Type B pancreatic cell (in vitro differentiated cells): ENCODE measurements around the gene C1orf159. TPM values are rescaled to one million over a fixed set of nuclear protein-coding genes. Genes with fewer than 3 reads are reported as not detected.

Source experiments
- DNase-seq: peaks from one replicate; pipeline ENCODE4 v3.0.0; 2021; ENCODE audit warnings: mixed read lengths; ENCODE audit not compliant: unreplicated experiment; ENCODE audit errors: extremely low spot score
- H3K27ac Mint-ChIP-seq: 2 replicates; pipeline ENCODE4 v1.8.0; 2021; ENCODE audit warnings: mild to moderate bottlenecking, mixed read lengths
- H3K27me3 Mint-ChIP-seq: 2 replicates; pipeline ENCODE4 v1.8.0; 2021; ENCODE audit warnings: mixed read lengths
- H3K36me3 Mint-ChIP-seq: 2 replicates; pipeline ENCODE4 v1.8.0; 2021; ENCODE audit warnings: mixed read lengths
- H3K4me1 Mint-ChIP-seq: one replicate; pipeline ENCODE4 v1.8.0; 2021; ENCODE audit warnings: mixed read lengths; ENCODE audit not compliant: unreplicated experiment
- H3K4me3 Mint-ChIP-seq: 2 replicates; pipeline ENCODE4 v1.8.0; 2021; ENCODE audit warnings: mild to moderate bottlenecking, mixed read lengths
- H3K9me3 Mint-ChIP-seq: 2 replicates; pipeline ENCODE4 v1.8.0; 2021; ENCODE audit warnings: mixed read lengths
- CTCF ChIP-seq: fragments of 200-600 bp; sonication (generic); conservative IDR thresholded peaks from 2 replicates; pipeline ENCODE4 v1.5.0; 2021; ENCODE audit warnings: antibody characterized with exemption, mild to moderate bottlenecking
- total RNA-seq: library from RNA; stranded (reverse); gene quantifications from 2 replicates; pipeline ENCODE4 v1.2.1, GENCODE V29; 2021; ENCODE audit warnings: low replicate concordance

C1orf159 gene
- total RNA-seq, 1 donor from 2014 or later: 21.2 TPM

- H3K9me3 Mint-ChIP-seq: no peaks in the 10 kb centered on the region
- no peak for DNase-seq
- no peak overlapping the region for H3K4me3 Mint-ChIP-seq
- TF ChIP-seq CTCF: no peak
- H3K36me3 Mint-ChIP-seq: no peaks in the 10 kb centered on the region
- peaks cover 6% of the 10 kb centered on the region for H3K4me1 Mint-ChIP-seq
- no peak overlapping the region for H3K27ac Mint-ChIP-seq
- H3K27me3 Mint-ChIP-seq: no peaks in the 10 kb centered on the region
Measured at GRCh38 chr1:1146026-1146425, 30.1 kb upstream of the C1orf159 start.

GRCh38 chr1:1145547-1145914, 29.6 kb upstream of the C1orf159 start:
- no peaks in the 10 kb centered on the region for H3K36me3 Mint-ChIP-seq
- H3K4me1 Mint-ChIP-seq: peaks cover 6% of the 10 kb centered on the region
- H3K9me3 Mint-ChIP-seq: no peaks in the 10 kb centered on the region
- H3K27ac Mint-ChIP-seq: no peak overlapping the region
- H3K27me3 Mint-ChIP-seq: no peaks in the 10 kb centered on the region
- no peak for DNase-seq
- TF ChIP-seq CTCF: no peak
- no peak overlapping the region for H3K4me3 Mint-ChIP-seq

GRCh38 chr1:1144843-1145546, 29.1 kb upstream of the C1orf159 start:
- no peak overlapping the region for H3K27ac Mint-ChIP-seq
- H3K4me3 Mint-ChIP-seq: no peak overlapping the region
- TF ChIP-seq CTCF: no peak
- no peaks in the 10 kb centered on the region for H3K36me3 Mint-ChIP-seq
- DNase-seq: no peak
- no peaks in the 10 kb centered on the region for H3K9me3 Mint-ChIP-seq
- peaks cover 6% of the 10 kb centered on the region for H3K4me1 Mint-ChIP-seq
- H3K27me3 Mint-ChIP-seq: no peaks in the 10 kb centered on the region

GRCh38 chr1:1144122-1144842, 28.4 kb upstream of the C1orf159 start:
- DNase-seq: no peak
- H3K4me3 Mint-ChIP-seq: no peak overlapping the region
- no peaks in the 10 kb centered on the region for H3K27me3 Mint-ChIP-seq
- H3K4me1 Mint-ChIP-seq: peaks cover 6% of the 10 kb centered on the region
- no peaks in the 10 kb centered on the region for H3K36me3 Mint-ChIP-seq
- H3K27ac Mint-ChIP-seq: no peak overlapping the region
- no peaks in the 10 kb centered on the region for H3K9me3 Mint-ChIP-seq
- TF ChIP-seq CTCF: no peak

GRCh38 chr1:1143636-1144035, 27.7 kb upstream of the C1orf159 start:
- Mint-ChIP-seq H3K27ac (no peak overlapping the region), H3K4me1 (peaks cover 6% of the 10 kb centered on the region), H3K9me3 (no peaks in the 10 kb centered on the region), H3K36me3 (no peaks in the 10 kb centered on the region), H3K27me3 (no peaks in the 10 kb centered on the region), H3K4me3 (no peak overlapping the region)
- no peak for DNase-seq
- TF ChIP-seq CTCF: no peak
